Activated CD8-positive, alpha-beta memory T cell treated with anti-CD3 and anti-CD28 coated beads, Interleukin-2, amount 50 U/mL, for 24 hours (primary cell): ENCODE measurements around the gene FBN1.

ENCODE experiments used
- DNase-seq: peaks from one replicate; pipeline ENCODE4 v3.0.0-alpha.2; 2020; ENCODE audit errors: extremely low read depth

The FBN1 gene

DNA sequence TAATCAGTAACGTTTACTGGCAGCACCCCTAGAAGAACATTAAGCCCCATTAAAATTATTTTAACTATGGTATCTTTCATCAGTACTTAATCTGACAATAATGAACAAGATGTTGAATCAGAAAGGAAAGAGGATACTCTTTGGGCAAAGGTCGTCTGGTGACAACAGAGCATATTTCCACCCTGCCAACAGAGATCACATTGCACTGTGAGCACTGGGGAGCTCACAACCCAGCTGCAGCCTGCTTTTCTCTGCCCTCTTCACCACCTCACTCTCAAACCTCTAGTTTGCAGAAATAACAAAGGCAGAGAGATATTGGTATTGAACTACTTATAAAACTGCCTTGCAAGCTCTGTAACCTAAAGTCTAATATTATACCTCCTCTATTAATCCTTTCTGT, 130.0 kb downstream of the FBN1 start:
- no peak for DNase-seq

DNA sequence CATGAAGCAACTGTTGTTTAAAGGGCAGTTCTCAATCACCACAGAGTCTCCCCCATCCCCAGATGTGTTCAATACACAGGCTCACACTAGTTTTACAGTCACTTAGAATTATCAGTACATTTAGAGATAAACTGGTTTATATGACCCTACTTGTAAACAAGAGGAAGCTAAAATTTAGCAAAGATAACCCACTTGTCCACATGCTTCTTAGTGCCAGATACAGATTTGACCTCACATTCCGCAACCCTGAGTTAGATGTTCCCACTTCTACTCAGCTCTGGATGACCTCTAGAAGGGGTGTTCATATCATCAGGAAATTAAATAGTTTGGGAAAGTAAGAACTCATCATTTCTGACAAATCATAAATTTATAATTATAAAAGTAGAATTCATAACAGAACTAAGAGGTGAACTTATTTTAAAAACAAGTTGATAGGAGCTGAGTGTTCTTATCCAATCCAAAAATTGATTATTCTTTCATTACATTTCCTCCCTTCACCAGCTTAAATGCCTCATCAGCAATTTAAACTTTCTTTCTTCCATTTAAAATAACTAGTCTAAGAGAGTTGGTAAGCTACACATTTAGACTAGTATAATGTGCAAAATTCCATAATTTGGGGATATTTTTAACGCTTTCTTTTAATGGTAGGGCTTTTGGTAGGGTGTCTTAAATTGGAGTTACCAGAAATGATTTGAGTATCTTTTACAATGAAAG, 131.2 kb downstream of the FBN1 start:
- no peak for DNase-seq

DNA sequence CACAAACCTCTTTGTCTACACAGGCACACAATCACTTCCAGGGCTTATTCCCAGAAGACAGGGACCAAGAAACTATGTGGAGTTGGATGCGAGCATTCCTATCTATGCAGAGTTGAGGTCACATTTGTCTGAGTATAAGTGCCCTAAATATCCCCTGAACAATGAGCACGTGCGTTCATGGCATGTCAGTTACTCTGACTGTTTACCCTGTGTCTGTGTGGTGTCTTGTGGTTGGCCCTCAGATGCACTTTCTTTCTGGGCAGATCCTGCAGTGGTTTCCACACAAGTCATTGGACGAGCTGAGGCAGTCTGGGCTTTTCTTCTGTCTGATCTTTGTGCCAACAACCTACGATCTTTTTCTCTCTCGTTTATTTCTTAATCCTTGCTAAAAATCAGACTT, 134.5 kb downstream of the FBN1 start:
- no peak for DNase-seq

DNA sequence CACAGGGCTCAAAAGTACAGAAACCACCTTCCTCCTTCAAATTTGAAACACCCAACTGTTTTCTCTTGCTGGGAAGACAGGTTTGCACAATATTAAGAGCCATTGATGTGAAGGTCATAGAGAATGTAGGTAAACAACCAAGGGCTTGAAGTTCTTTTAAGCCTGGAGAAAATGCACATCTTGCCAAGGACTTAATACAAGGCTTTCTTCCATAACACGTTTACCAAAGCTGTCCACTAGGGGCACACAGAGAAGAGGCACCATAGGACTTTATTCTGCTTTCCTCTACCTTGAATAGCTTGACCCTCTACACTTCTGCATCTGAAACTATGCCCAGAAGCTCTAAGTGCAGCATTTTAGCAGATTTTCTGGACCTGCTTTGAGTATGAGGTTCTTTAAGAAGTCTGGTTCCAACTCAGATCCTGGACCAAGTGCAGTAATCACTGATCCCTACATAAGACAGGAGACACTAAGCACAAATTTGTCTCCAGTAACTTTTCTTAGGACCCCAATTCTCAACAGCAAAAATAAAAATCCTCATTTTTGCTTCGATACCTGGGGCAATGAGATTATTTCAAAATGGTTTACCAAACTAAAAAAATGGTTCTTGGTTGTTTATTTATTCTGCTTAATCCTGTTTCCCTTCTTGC, 138.0 kb downstream of the FBN1 start:
- DNase-seq: no peak

DNA sequence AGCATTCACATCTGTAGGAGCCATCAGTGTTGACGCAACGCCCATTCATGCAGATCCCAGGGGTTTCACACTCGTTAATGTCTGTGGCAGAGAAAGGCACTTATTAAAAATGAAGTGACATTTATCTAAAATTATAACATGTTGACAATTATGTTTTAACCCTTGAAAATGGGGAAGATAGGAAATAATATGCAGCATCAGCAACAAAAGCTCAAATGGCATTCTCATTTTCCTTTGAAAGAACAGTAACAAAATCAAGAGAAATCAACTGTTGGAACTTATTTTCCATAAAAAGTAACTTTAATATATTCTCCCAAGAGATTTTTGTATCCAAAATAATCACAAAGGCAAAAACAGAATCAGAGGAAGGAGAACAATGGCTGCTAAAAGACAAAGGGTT, 140.4 kb downstream of the FBN1 start:
- DNase-seq: no peak

DNA sequence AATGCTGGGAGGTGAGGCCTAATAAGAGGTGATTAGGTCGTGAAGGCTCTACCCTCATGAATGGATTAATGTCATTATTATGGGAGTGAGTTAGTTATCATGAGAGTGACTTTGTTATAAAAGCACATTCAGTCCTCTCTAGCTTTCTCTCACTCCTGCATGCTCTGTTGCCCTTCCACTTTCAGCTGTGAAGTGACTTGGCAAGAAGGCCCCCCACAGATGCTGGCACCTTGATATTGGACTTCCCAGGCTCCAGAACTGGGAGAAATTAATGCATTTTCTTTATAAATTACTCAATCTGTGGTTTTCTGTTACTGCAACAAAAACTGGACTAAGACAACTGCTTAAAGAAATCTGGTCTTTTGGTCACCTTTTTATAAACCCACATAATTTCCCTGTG, 144.3 kb downstream of the FBN1 start:
- no peak for DNase-seq

DNA sequence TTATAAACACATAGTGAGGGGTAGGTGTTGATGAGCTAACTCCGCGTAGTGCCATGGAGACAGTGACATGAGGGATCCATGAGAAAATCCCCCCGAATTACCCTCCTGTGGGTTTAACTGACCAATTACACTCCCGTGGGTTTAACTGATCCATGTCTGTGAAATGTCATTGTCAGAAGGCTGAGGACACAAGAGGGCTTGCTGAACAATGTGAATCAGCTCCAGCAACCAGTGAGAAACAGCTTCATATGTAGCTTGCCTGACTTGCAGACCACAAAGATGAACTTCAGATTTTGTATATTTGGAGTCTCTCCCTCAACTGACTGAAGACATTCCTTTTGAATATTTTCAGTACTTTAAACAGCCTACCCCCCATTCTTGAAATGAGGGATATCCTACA, 144.9 kb downstream of the FBN1 start:
- no peak for DNase-seq

DNA sequence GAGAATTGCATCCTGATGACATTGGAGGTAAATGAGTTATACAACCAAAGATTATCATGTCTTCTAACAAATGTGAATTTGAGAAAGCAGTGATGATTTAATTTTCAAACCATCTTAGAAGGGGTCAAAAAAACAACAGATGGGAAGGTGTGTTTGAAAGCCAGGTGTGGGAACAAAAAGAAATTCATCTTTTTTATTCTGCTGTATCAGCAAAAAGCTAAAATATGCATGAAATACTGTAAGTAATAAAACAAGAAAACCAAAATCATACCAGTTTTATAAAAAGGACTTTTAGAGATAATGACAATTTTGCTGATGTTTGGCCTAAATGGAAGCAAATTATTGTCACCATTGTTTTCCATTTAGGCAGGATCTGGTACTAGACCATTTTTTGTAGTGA, 145.5 kb downstream of the FBN1 start:
- no peak for DNase-seq

DNA sequence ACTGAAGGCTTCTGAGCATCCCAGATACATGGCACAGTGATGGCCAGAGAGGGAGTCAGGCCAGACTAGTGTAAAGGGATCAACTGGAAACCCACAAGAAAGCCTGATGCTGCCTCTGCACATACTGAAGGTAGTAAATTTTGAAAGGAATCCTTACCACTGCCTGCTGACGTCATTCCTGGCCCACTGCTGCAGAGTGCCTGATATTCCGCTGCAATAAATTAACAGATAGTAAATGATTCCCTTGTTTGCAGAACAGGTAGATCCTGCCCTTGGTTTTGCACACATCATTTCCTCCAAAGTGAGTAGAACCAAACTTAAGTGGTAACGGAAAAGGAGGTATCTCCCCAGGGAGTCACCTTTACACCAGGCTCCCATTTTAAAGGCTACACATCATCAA, 146.7 kb downstream of the FBN1 start:
- no peak for DNase-seq

DNA sequence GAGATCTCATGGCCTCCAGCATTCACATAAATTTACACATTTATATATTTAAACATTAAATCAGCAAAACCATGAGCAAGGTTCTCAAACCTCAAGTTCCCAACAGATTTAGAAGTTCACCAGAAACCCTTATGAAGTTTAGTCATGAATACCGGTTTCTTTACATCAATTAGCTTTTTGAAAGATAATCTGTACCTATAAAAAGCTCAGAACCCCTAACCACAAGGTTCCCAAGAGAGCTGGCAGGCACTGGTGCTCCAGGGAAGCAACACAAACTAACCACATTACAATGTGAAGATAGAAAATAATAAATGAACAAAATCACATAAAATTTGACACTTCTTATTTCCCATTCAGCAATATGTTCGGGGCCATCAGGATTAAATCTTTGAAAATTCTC, 150.9 kb downstream of the FBN1 start:
- no peak for DNase-seq

DNA sequence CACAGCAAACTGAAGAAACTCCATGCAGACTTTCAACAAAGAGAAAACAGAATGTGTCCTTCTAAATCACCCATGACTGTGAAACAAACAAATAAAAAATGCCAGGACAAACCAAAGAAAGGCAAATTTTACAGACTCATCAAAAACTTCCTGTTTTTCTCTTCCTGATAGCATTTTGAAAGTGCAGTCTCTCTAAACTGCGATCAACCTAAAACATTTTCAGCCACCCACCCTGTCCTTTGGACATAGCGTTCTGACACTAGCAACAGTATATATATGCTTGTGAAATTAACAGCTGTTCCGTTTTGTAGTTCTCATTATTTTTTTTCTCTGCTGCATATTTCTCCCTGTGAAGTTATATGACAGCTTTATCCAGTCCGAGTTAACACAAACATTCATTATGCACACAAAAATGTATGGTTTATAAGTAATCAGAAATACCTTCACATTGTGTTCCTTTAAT, 151.7 kb downstream of the FBN1 start:
- DNase-seq: no peak

DNA sequence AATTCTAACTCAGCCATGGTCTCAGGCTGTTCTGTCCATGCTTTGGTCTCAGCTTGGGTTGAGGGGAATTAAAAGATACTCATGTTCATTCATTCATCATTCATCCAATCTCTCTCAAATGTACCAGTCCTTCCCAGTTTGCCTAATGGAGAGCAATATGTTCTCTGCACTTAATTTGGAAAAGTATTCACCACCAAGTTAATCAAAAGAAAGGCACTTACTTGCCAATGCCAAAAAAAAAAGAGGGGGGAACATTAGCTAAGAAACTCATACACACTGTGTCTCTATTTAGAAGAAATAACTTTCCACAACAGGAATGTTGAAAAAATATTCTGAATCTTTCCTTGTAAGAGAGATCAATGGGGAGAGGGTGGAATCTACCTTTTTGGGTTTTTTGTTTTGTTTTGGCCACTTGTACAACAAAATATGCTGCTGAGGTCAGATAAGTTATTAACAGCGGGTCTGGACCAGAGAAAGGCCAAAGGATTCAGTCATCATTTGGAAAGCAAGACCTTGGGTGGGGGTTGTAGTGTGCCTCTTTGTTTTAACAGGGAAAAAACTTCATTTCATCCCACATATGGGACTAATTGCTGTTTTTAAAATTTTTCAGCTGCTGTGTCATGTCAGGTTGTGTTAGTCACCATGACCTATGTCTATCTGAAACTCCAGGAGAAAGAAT, 152.3 kb downstream of the FBN1 start:
- no peak for DNase-seq

DNA sequence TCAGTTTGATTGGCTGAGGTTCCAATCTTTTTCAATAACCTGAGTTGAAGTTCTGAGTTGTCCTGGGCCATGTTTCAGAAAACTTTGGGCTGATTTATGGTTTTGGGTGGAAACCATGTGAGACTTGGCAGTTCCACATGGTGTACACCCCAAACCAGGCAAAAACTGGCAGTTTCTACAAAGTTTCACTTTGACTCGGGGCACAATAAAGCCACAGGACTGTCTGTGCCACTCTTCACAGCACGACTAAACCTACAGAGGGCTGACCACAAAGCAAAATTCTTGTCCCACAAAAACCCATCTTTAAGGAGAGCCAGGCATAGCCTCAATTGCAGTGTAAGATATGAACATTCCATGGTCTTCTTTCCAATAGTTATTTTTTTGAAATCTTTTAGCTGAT, 159.3 kb downstream of the FBN1 start:
- DNase-seq: no peak

DNA sequence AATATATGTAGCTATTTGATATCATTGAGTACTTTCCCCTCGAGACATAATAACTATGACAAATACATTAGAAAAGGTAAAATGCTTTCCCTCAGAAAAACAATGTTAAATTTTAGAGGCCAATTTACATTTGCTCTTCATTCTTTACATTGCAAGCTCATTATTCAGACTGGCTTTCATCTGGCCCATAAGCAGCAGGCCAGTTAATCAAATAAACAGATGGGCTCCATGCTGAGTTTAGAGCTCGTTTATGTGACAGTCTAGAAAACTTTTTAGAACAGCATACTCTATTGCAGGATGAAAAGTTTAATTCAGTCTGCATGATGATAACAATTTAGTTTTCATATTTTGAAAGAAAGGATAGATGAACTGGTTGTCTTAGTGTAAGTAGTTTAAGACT, 163.7 kb downstream of the FBN1 start:
- no peak for DNase-seq

DNA sequence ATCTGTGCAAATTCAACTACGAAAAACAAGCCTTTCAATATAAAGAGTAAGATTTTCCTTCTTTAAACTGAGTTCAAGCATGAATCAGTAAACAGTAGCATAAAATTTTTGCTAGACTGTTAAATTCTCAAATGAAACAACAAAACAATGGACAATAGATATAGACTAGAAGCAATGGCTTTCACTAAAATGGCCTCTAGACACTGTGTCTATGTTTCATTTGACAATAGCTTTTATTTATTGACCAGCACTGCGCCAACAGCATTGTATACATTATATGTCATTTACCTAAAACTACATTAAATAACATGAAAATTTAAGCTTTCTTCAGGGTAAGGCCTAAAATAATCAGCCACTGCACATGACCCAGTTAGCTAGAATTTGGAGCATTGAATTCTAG, 165.8 kb downstream of the FBN1 start:
- DNase-seq: no peak

DNA sequence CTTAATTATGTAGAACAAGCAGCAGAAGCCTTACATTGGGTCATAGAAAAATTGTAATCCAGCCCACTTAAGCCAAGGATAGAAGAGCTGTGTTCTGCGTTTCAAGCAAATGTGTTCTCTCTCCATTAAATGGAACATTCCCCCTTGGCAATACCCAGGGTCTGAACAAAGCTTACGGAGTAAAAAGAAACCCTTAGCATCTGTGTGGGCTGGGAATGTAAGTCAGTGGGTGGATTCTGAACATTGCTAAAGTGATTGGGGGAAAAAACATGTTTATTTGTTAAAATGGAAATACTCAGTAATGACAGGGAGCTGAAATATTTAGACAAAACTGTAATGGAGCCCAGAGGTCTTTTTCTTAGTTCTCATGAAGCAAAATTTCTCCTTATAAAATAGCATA, 166.9 kb downstream of the FBN1 start:
- DNase-seq: no peak

DNA sequence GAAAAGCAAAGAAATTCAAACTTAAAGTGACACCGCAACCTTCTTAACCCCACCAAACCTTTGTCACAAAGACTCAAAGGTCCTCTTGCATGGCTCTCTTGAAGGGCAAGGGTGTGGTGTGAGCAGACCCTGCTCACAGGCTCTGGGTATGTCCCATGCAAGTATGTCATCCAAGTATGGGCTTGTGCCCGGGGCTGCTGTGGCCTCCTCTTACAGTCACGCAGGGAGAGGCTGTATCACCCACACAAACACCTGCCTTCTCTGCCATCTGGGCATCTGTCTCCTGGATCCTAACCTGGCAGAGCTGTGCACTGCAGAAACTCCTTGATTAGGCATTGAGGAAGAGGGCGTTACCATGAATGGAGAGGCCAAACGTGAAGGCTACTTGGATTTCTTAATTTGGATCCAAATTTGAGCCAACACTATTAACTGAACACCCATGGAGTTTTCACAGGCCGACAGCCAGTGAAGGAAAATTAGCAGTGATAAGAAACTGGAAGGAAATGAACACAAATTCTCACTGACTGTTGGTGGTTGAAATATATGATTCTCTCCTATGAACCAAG, 167.6 kb downstream of the FBN1 start:
- DNase-seq: no peak

DNA sequence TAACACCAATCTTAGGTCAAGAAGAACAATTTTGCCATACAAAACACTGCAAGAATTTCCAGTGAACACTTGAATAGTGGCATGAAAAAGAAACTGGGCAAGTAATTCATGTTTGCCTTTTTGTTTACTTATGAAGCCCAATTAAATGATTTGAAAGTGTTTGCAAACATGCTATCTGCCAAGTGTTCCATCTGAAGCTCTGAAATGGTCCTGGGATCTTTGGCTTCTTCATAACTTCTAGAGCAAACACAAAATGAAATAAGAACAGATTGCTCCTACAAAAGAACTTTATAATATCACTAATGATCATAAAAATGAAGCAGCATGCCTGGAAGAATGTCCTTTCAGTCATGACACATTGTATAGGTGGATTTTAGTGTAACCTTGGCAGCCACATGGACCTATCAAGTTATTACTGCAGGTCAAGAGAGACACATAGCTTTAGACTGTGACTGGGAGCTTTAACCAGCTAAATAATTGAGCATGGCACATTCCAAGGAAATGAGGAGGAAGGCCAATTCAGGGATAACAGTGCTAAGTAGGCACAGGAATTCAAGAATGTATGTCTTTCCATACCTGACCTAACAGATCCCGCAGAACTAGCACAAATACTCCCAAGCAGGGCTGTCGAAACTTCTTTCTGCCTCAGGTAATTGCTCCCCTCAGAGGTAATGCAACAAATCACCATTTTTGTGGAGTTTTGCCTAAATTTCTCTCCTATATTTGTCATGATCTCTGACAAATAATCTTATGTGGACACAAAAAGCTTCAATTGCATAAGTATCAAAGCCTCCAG, 169.7 kb downstream of the FBN1 start:
- DNase-seq: no peak

DNA sequence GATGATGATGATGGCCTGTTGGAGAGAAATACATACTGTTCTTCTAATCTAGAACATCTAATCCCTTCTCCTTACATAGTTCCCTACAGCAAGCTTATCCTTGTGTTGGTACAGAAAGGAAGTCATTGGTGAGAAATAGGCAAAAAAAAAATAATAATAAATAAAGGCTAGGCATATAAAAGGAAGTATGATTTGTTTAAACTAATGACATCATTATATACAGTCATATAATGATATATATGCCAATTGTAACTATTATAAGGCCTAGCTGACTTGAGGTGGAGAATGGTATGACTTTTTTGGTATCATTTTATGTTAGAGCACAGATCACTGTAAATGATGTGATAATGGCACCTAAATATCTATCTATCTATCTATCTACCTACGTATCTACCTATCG, 171.8 kb downstream of the FBN1 start:
- no peak for DNase-seq

DNA sequence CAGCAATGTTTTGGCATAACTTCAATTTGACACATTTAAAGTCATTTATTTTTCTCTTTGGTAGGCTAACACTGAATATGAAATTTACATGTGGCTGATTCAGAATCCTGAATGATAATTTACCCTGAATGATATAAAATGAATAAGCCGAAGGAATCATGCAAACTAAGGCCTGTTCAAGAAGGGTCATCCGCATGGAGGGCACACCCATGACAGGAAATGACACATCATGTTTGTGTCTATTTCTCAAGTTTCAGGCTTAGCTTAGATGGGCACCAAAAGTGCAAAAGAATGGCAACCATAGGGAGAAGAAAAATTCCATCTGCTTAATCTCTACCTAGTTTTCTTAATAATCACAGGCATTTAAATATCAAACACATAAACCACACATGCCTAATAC, 172.8 kb downstream of the FBN1 start:
- no peak for DNase-seq

DNA sequence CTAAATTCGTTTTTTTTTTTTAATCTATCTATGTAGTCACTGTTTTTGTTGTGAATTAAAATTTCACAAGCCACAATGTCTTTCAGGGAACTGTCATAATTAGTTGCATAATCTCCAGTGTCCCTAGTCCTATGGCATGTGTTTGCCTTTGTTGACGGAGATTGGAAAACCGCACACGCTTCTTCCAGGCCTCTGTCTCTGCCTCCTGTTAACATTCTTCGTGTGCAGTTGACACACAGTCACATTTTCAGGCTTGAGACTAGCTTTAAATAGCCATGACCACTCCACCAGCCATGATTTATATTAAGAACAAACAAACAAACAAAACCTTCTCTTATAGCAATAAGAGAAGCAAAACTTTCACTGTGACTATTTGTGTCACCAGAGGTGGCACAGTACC, 174.4 kb downstream of the FBN1 start:
- no peak for DNase-seq

DNA sequence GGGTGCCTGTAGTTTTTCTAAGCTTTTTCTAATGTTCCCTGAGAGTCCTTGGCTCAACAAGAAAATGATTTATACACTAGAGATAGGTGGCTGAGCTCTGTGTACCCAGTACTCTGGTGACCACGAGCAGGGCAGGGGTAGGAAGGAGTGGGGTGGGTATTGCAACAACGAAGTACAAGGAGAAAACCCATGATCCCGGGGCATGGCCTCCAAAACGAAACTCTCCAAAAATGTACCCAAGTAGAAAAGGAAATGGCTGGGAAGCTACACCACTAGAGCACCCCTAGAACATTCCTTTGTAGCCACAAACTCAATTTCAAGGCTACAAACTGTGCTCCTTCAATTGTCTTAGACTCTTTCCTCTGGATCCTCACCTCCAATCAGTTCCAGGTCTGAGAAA, 175.4 kb downstream of the FBN1 start:
- DNase-seq: no peak
